IPS-NIHi11 (cell line): Measurements from ENCODE around the gene JMJD8.

ENCODE experiments used
- DNase-seq: peaks from one replicate; pipeline ENCODE4 v3.0.0; 2012; ENCODE audit warnings: mixed read lengths, low spot score

JMJD8 gene, protein sequence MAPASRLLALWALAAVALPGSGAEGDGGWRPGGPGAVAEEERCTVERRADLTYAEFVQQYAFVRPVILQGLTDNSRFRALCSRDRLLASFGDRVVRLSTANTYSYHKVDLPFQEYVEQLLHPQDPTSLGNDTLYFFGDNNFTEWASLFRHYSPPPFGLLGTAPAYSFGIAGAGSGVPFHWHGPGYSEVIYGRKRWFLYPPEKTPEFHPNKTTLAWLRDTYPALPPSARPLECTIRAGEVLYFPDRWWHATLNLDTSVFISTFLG

GRCh38 chr16:684071-684794 is at the start of gene JMJD8:
TSS of gene JMJD8 (minus strand) at chr16:684334. CDS start at chr16:684319, 15 bp downstream.
- DNase-seq = peak; percentile 92

DNA sequence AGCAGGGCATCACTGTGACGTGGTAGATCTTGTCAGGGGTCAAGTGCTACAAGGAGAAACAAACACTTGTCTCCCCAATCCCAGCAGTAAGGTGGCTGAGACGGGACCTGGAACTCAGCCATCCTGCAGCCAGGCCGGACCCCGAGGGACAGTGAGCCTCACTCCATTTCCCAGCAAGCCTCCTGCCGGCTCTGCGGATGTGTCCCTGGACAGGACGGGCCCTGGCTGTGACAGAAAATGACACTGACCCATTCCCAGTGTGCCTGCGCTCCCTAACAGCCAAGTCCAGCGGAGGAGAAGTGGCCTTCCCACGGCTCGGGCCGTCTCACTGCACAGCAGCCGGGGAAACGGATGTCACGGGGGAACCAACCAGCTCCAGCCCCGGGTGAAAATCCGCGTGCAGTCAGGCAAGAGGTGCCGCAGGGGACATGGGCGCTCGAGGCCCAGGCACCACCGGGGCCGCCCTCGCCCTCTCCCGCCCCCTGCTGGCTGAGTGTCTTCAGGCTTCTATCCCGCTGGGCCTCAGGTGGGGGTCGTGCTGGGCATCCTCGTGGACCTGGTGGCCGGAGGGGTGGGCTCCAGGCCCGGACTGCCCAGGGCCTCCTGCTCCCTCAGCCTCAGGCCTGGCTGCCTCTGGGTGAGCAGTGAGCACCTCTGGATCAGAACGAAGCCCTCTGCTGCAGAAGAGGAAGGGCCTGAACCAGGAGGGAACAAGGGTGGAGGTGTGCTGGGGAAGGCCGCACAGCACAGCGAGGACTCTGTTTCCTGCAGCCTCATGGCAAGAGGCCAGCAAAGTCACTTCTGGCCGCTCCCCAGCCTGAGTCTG is 49.5 kb upstream of the JMJD8 start:
- peak; percentile 85 for DNase-seq

- DNase-seq = no peak
Measured at GRCh38 chr16:732936-733335, 48.8 kb upstream of the JMJD8 start.

DNA sequence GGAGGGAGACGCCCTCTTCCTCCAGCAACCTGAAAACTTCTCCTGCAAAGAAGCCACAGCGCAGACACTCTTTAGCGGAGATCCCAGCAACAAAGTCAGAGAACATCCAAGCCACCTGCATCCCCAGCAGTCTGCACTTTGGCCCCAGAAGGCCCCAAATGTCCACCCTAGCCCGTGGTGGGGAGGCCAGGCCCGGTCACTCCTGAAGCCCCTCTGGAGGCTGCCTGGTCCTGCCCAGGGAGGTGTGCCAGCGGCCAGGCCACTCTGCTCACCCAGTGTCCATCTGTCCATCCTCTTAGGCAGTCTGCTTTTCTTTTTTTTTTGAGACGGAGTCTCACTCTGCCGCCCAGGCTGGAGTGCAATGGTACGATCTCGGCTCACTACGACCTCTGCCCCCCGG is 48.2 kb upstream of the JMJD8 start:
- DNase-seq = no peak

DNA sequence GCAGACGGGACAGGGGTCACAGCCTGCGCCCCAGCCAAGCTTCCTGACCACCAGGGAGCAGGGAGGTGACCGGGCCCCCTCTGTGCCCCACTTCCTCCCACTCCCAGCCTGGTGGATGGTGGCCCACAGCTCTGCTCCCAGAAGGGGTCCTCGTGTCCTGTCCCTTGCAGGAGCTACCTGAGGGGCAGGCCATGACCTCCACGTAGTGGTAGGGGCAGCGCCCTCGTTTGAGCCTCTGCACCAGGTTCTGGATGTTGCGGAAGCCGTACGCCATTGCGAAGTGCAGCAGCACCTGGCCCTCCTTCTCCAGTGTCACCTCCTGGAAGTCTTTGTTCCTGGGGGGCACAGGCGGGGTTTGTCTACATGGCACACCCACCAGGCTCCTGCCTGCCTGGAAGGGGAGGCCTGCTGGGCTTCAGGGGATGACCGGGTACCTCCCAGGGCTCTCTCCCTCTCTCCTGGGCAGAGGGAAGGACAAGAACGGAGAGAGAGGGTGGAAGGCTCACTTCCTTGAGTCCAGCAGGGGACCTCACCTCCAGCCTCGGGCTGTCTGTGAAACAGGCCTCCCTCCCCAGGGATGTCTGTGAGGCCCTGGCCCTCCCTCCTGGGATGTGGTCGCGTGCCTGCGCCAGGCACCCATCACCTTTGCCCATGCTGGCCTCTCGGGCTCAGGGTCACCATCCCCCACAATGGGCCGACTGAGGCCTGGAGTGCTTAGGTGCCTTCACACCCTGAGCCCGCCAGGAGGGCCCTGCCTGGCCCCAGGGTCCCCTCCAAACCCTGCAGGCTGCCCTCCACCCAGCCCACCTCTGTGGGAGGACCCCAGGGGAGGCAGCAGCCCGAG is 46.8 kb upstream of the JMJD8 start:
- no peak for DNase-seq

GRCh38 chr16:729768-730665 is 45.9 kb upstream of the JMJD8 start:
- no peak for DNase-seq

GRCh38 chr16:728890-729744 is 45.0 kb upstream of the JMJD8 start:
- DNase-seq = no peak

- peak; percentile 84 for DNase-seq
Measured at GRCh38 chr16:728131-728889, 44.2 kb upstream of the JMJD8 start.

DNA sequence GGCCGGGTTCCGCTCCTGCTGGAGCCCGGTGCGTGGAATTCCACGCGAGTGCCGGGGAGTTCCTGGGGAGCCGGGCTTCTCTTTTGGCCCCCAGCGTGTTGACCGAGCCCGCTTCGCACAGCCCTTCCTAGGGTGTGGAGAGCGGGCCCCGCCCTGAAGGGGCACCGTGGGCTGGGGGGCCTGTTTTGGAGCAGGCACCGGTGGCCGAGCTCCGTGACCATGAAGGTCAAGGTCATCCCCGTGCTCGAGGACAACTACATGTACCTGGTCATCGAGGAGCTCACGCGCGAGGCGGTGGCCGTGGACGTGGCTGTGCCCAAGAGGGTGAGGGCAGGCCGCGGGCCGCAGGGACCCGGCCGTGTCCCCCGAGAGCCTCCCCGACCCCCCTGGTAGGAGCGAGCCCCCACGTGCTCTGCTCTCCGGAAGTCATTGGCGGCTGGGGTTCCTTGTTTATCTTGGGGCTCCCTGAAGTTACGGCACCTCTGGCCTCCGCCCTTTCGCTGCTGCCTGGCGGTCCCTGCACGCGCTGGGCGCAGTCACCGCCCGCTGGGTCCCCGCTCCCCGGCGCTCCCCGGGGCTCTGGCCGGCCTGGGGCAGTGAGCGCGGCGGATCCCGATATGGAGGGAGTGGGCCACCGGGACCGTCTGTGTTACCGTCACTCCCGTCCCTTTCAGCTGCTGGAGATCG is 43.3 kb upstream of the JMJD8 start:
- no peak for DNase-seq

- DNase-seq = peak; percentile 87
Measured at GRCh38 chr16:726438-727290, 42.5 kb upstream of the JMJD8 start, which contains the start of the genes CCDC78 and HAGHL. TSS of gene CCDC78 (minus strand) at chr16:726443. CDS start at chr16:726367, 76 bp downstream. TSS of gene HAGHL (plus strand) at chr16:727106. CDS start at chr16:727510, 404 bp downstream.

- DNase-seq = no peak
Measured at GRCh38 chr16:726188-726437, 42.0 kb upstream of the JMJD8 start.

DNA sequence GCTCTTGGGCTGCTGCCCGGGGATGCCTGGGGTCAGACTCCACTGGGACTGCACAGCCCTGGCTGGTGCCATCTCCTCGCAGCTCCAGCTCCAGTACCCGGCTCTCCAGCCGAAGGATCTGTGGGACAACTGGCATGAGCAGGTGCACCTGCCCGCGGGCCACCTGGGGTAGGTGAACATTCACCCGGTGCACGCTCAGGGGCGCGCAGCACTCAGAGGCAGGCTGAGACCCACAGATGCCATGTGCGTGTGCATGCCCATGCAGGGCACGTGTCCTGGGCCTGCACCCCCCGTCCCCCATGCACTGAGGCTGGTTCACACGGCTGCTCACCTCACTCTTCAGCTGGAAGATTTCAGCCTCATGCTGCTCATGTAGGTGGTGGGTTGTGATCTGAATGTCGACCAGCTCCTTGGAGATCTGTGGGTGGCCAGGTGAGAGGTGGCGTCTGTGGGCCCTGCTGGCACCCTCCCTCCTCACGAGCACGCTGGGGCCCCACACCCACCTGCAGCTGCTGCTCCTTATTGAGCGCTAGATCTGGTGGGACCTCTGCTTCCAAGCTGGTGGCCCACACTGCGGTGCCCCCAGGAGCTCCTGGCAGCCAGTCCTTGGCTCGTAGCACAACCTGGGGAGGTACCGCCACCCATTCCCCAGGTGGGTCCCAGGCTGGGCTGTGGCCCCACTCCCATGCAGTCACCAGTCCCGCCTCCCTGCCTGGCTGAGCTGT is 41.5 kb upstream of the JMJD8 start:
- DNase-seq = no peak

DNA sequence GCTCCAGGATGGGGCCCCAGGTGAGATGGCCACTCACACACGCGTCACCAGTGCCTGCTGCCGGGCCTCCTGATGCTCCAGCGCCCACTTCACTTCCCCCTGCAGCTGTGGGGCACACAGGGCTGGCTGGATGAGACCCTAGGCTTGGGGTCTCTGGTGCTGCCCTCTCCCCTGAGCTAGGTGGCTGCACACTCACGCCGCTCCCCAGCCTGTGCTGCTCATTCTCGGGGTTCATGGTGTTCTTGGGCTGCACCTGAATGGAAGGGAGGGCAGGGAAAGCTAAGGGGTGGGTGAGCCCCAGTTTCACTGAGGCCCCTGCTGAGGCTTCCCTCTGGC is 40.9 kb upstream of the JMJD8 start:
- DNase-seq = no peak

- no peak for DNase-seq
Measured at GRCh38 chr16:724188-725040, 40.3 kb upstream of the JMJD8 start.

DNA sequence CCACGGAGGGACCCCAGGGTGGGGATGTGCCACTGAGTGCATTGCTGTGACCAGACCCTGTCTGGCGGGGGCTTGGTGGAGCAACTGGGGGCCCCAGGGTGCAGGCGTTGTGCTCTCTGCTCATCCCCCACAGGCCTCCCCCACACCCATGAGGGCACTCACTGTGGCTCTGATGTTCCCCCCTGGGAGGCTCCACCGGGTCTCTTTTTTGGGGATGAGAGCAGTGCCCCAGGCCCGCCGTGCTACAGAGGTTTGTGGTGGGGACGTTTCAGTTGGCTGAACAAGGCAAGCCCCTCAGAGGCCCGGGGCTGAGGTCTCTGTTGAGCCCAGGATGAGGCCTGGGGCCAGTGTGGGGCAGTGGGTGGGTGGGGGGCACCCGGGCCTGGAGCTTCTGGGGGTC is 39.6 kb upstream of the JMJD8 start:
- no peak for DNase-seq
